RPMI8226 (cell line): ENCODE results near the gene JAKMIP1.
"Not testable (repeated sequence)": the region's sequence is repeated elsewhere in the genome, so short reads cannot be mapped to it uniquely, and the experiment has no call there.

ENCODE experiments used
- DNase-seq: peaks from one replicate; pipeline ENCODE4 v3.0.0-alpha.2; 2015

Gene JAKMIP1

DNA sequence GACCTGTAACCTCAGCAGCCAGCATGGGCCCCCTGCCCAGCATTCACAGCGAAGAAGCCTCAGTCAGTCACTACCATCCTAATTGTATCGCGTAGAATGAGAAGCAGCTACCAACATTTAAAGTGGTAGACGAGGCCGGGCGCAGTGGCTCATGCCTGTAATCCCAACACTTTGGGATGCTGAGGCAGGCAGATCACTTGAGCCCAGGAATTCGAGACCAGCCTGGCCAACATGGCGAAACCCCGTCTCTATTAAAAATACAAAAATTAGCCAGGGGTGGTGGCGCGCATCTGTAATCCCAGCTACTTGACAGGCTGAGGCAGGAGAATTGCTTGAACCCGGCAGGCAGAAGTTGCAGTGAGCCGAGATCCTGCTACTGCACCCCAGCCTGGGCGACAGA, 59.3 kb downstream of the JAKMIP1 start:
- not testable (repeated sequence) for DNase-seq

DNA sequence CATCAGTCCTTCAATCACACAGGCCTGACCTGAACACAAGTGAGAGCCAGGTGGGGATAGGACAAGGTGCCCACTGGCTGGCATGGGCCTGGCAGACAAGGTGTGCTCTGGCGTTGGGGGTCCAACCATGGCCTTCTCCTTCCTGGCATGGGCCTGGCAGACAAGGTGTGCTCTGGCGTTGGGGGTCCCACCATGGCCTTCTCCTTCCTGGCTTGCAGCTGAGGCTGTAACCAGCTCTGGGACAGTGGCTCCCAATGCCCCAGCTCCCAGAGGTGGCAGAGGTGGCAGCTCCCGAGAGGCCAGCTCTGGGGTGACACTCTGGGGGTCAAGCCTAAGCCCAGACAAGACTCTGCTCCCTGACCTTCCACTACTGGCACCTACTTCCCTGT, 62.6 kb downstream of the JAKMIP1 start:
- DNase-seq: no peak

- DNase-seq: no peak
Observed at GRCh38 chr4:6137027-6137746, 63.2 kb downstream of the JAKMIP1 start.

GRCh38 chr4:6134612-6135220, 65.6 kb downstream of the JAKMIP1 start:
- peak; percentile 66 for DNase-seq

GRCh38 chr4:6132716-6133115, 67.6 kb downstream of the JAKMIP1 start:
- DNase-seq: no peak

DNA sequence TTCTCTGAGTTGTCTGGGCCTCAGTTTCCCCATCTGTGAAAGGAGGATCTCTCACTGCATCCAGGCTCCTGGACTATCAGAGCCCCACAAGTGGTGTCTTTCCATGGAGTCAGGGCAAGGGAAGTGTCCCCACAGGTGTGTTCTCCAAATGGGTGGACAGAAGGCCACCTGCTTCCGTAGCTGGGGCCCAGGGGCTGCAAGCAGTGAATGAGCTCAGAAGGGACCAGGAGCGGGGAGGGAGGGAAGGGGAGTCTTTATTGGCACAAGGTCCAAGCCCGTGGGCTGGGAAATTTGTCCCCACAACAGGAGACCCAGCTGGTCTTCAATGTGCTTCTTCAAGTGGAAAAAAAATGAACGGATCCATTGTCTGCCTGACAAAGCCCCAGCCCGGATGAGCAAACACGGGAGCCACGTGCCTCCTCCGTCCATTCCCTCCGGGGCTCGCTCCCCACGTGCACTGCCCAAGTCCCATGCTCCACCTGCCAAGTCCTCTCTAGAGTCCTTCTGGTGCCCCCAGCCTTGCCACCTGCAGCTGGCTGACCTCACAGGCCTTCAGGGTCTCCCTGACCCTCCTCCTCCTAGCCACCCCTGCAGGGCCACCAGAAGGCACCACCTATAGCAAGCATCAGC, 72.0 kb downstream of the JAKMIP1 start:
- DNase-seq: no peak

DNA sequence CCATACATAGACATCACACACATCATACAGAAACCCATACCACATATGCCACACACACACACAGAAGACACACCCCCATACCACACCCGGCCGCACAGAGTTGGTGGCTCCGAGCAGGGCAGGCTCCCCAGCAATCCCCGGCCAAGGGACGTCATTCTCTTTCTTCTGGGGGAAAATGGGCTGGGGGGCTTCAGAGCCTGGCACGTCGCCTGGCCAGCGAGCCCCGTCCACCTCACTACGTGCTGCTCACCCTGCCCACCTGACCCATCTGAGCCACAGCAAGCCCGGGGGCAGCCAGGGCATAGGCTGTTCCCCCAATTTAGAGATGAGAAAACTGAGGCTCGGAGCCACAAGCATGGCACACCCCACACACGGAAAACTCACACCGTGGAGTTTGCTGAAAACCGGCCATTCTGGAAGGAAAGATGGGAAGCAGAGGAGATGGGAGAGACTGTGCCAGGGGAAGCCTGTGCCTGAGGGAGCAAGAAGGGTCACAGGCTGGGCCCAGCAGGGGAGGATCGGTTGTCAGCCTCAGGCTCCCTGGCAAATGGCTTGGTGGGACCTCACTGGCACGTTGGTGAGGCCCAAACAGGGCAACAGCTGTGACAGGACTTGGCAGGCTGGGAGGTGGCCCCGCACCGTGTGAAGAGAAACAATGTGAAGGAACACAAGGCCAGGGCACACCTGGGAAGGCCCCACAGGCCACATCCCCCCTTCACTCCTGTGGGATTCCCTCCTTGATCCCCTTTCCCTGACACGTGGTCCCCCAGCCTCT, 73.2 kb downstream of the JAKMIP1 start:
- no peak for DNase-seq

GRCh38 chr4:6125103-6125651, 75.2 kb downstream of the JAKMIP1 start:
- no peak for DNase-seq

DNA sequence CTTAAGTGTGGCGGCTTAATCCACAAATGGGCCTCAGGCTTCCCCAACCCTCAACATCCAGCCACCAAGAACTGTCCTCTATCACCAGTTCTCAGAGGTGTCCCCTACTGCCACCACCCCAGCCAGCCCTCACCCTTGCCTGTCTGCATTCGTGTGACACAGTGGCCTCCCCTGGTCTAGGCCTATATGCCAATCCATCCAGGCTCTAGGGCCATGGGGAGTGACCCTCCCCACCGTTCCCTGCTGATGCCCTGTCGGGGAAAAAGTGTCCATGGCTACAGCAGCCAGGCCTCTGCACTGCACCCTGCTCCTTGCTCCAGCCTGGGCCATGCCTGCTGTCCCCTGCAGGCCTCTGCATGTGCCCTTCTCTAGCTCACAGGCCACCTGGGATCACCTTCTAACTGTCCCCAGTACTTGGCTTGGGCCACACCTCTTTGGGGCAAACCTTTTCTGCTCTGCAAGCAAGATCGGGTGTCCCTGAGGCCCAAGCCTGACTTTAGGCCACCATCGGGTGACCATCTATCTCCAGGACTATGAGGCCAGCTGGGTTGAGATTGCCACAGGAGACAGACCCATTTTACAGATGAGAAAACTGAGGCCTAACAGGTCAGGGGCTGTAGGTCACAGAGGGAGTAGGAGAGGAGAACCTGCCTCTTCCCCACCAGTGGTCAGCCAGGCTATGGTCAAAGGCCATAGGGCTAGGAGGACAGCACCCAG, 75.8 kb downstream of the JAKMIP1 start:
- DNase-seq: no peak

DNA sequence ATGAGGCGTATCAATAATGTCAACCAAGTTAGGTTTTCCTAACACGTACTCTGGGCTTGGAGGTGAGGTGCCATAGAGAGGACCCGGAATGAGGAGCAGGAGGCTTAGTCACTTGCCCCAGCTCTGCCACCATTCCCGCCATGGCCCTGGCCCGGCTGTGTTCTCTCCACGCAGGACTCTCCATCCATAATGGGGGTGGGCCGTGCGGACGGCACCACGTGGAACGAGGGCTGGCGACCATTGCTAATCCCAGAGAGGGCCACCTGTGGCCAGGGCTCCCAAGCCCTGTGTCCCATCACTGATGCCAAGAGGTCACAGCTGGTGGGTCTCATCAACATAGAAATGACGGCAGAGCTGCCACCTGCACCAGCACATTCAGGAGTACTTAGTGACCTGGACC, 76.4 kb downstream of the JAKMIP1 start:
- DNase-seq: no peak

- DNase-seq: no peak
Observed at GRCh38 chr4:6123541-6123940, 76.8 kb downstream of the JAKMIP1 start.

GRCh38 chr4:6123116-6123515, 77.2 kb downstream of the JAKMIP1 start:
- no peak for DNase-seq

DNA sequence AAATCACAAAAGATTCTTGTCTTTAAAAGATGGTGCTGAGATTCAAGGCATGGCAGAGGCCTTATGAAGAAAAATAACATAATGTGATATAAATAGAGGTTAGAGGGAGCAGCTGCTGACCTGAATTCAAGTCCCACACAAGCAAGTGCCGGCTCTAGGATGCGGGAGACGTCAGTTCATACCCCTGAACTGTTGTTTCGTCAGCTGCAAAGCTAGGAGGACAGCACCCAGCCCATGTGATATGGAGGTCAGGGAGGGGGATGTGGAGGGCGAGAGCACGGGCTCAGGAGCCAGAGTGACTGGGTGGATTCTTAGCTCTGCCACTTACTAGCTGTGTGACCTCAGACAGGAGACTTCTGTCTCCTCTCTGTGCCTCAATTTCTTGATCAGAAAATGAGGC, 77.9 kb downstream of the JAKMIP1 start:
- DNase-seq: no peak

GRCh38 chr4:6121941-6122340, 78.4 kb downstream of the JAKMIP1 start:
- DNase-seq: no peak

DNA sequence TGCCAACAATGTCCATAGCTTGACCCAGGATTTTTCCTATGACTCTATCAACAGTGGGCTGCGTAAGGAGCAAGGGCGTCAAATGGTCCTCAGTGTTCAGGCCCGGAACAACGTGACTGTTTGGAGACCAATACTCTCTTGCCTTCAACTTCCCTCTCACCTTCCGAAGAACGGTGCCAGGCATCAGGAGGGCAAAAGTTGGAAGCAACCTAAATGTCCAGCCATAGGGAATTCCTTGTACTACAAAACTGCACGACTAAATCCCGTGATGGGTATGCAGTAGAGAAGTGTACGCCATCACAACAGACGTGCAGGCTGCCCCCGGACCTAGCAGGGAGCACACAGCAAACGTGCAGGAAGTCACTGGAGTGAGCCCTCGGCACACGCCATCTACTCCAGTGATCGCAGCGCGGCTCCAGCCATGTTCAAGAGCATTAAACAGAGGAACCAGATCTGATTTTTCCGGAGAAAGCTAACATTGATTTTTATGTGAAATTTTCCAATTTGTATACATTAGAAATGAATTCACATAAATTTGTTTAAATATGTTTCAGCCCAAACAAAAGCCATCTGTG, 79.0 kb downstream of the JAKMIP1 start:
- no peak for DNase-seq

DNA sequence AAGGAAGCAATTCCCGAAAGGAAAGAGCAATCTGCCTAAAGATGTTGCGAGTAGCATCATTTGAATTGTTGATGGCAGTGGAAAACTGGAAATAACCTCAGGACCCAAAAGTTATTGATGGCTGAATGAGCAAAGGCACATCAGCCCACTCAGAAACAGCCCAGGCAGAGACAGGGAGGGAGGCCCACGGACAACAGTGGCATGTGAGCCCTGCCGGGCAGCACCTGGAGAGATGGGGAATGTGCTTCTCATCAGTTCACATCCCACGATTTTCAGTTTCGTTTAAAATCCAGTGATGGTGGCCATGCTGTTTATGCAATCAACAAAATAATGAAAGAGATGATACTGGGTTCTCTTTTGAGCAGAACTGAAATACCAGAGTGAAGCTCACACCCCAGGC, 80.0 kb downstream of the JAKMIP1 start:
- no peak for DNase-seq

- DNase-seq: no peak
Observed at GRCh38 chr4:6119507-6120020, 80.8 kb downstream of the JAKMIP1 start.

DNA sequence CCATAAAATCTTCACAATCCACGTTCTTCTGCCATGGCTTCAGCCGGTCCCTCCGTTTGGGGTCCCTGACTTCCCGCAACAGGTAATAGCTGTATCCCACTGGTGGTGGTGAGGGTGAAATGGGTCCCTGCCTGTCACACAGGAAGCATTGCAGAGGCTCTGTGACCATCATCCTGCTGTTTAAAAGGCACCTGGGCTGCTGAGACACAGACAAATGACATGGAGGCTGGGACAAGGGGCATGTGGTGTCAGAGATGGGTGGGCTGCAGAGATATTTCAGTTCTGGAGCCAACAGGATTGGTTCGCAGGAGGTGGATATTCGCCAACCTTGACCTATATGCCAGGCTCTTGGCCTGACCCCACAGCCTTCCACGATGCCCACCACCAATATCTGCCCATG, 82.1 kb downstream of the JAKMIP1 start:
- DNase-seq: no peak

GRCh38 chr4:6116696-6117285, 83.6 kb downstream of the JAKMIP1 start:
- no peak for DNase-seq

DNA sequence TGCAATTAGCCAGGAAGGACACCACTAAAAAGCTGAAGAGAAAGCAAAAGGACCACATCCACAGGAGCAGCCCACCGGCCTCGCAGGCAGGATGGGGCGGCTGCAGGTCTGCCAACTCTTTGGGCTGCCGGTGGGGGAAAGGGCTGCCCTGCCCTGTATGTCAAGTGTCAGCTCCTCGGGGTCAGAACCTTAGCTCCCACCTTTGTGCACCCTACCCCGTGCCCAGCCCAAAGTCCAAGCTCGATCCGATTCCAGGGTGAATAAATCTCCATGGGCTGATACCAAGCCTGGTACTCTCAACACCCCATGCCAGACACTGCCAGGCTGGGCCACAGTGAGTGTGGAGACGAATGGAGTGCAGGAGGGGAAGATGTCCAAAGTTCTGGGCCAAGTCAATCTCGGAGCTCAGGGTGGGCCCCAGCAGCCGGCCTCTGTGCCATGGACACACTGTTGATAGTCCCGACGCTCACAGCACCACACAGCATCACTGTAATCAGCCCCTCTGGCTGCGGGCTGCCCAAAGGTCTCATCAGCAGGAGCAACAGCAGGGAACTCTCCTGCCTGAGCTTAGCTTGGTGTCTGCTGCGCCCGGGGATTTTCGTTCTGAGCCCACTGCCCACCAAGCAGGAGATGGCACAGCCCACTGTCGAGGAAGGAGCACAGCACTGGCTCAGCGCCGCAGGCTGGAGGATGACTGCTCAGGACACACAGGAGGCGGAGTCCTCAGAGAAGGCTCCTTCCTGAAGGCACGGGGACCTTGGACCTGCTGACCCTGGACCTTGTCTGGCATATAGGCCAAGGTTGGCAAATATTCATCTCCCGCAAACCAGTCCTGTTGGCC, 84.4 kb downstream of the JAKMIP1 start:
- DNase-seq: no peak

GRCh38 chr4:6115342-6115741, 85.0 kb downstream of the JAKMIP1 start:
- no peak for DNase-seq
